ENCODE data around the gene XPO1.

XPO1 gene

GRCh38 chr2:61434314-61434713 is 103.8 kb downstream of the XPO1 start:
- DNase-seq (ENCODE audit: low read depth, low spot score): no peak

GRCh38 chr2:61433606-61434005 is 104.5 kb downstream of the XPO1 start:
- peak; percentile 18 for DNase-seq (ENCODE audit: low read depth, low spot score)

- no peak for DNase-seq (ENCODE audit: low read depth, low spot score)
These were observed 105.2 kb downstream of the XPO1 start for GRCh38 chr2:61432990-61433389.

- no peak for DNase-seq (ENCODE audit: low read depth, low spot score)
These were observed 106.8 kb downstream of the XPO1 start for GRCh38 chr2:61431345-61431744.
